ENCODE results near the gene DHTKD1. TPM values are rescaled to one million over a fixed set of nuclear protein-coding genes. Genes with fewer than 3 reads are reported as not detected.
A peak's percentile ranks its signal among the peaks of the same experiment; 100 is the strongest.

Gene DHTKD1
- total RNA-seq, 2 experiments from 2014 or later = 53.1 to 71.4 TPM

- H4K20me1 ChIP-seq (ENCODE audit: insufficient read depth, low read length) = no peaks in the 10 kb centered on the region
- H3K4me2 ChIP-seq (ENCODE audit: low read length) = no peak overlapping the region
- TF ChIP-seq CTCF (conservative IDR thresholded peaks at IDR 0.05; ENCODE audit: low read length) = no peak
- TF ChIP-seq EZH2phosphoT487 (IDR thresholded peaks at IDR 0.05; ENCODE audit: borderline replicate concordance, low read depth, low read length) = no peak
- H3K27ac ChIP-seq (ENCODE audit: low read depth, low read length, poor library complexity, severe bottlenecking) = no peak overlapping the region
- H3K9me3 ChIP-seq (ENCODE audit: low read length) = no peaks in the 10 kb centered on the region
- no peak for DNase-seq (ENCODE audit: low spot score)
- ChIA-PET POLR2A (no interaction called here), CTCF (ENCODE audit: unreplicated experiment) (interaction anchor here (0.6 kb wide), 1 partner anchor 1091 kb away, joined by 3 read pairs; no protein-coding TSS in a partner anchor)
- H3K9me2 ChIP-seq (ENCODE audit: insufficient read depth, low read length) = no peaks in the 10 kb centered on the region
- H3K79me2 ChIP-seq (ENCODE audit: insufficient read depth, low read depth, low read length) = no peaks in the 10 kb centered on the region
- H2AFZ ChIP-seq (ENCODE audit: low read length) = no peak overlapping the region
- BruUV-seq (replicated peaks) = no TSS peak
- no peak overlapping the region for H3K4me3 ChIP-seq (ENCODE audit: low read depth, low read length, poor library complexity, severe bottlenecking)
- intact Hi-C loops (cut with micrococcal nuclease; ENCODE audit: unreplicated experiment) = no loop called here
- peaks cover 82% of the 10 kb centered on the region for H3K36me3 ChIP-seq (ENCODE audit: insufficient read depth, low read length)
- H3K4me1 ChIP-seq (ENCODE audit: insufficient read depth, low read length, poor library complexity, severe bottlenecking) = no peaks in the 10 kb centered on the region
Observed at GRCh38 chr10:12113627-12114026, 44.9 kb downstream of the DHTKD1 start.

- ChIA-PET POLR2A (no interaction called here), CTCF (ENCODE audit: unreplicated experiment) (no interaction called here)
- Histone ChIP-seq H3K9me3 (ENCODE audit: low read length) (no peaks in the 10 kb centered on the region), H4K20me1 (ENCODE audit: insufficient read depth, low read length) (no peaks in the 10 kb centered on the region), H3K9me2 (ENCODE audit: insufficient read depth, low read length) (no peaks in the 10 kb centered on the region), H2AFZ (ENCODE audit: low read length) (no peak overlapping the region), H3K4me1 (ENCODE audit: insufficient read depth, low read length, poor library complexity, severe bottlenecking) (no peaks in the 10 kb centered on the region), H3K79me2 (ENCODE audit: insufficient read depth, low read depth, low read length) (no peaks in the 10 kb centered on the region), H3K4me3 (ENCODE audit: low read depth, low read length, poor library complexity, severe bottlenecking) (no peak overlapping the region), H3K27ac (ENCODE audit: low read depth, low read length, poor library complexity, severe bottlenecking) (no peak overlapping the region), H3K36me3 (ENCODE audit: insufficient read depth, low read length) (peaks cover 61% of the 10 kb centered on the region), H3K4me2 (ENCODE audit: low read length) (no peak overlapping the region)
- no peak for DNase-seq (ENCODE audit: low spot score)
- TF ChIP-seq CTCF (conservative IDR thresholded peaks at IDR 0.05; ENCODE audit: low read length) (no peak), EZH2phosphoT487 (IDR thresholded peaks at IDR 0.05; ENCODE audit: borderline replicate concordance, low read depth, low read length) (no peak)
- no TSS peak for BruUV-seq (replicated peaks)
- intact Hi-C loops (cut with micrococcal nuclease; ENCODE audit: unreplicated experiment) = no loop called here
Observed at GRCh38 chr10:12121673-12122072, 52.9 kb downstream of the DHTKD1 start.

- CTCF ChIA-PET (ENCODE audit: unreplicated experiment) = interaction anchor here (0.6 kb wide), 1 partner anchor 87 kb away, joined by 5 read pairs; the partner anchor contains the start of gene UPF2
- Histone ChIP-seq H2AFZ (ENCODE audit: low read length) (peak within 1 kb of the TSS; percentile 90), H3K27ac (ENCODE audit: low read depth, low read length, poor library complexity, severe bottlenecking) (peak within 1 kb of the TSS; percentile 36), H3K9me2 (ENCODE audit: insufficient read depth, low read length) (no peaks in the 10 kb centered on the region), H3K36me3 (ENCODE audit: insufficient read depth, low read length) (peaks cover 9% of the 10 kb centered on the region; the same call in 1 of the 2 replicates), H3K4me2 (ENCODE audit: low read length) (peak within 1 kb of the TSS; percentile 97), H3K79me2 (ENCODE audit: insufficient read depth, low read depth, low read length) (no peaks in the 10 kb centered on the region; the same call in 1 of the 2 replicates), H4K20me1 (ENCODE audit: insufficient read depth, low read length) (no peaks in the 10 kb centered on the region), H3K9me3 (ENCODE audit: low read length) (no peaks in the 10 kb centered on the region), H3K4me1 (ENCODE audit: insufficient read depth, low read length, poor library complexity, severe bottlenecking) (peaks cover 6% of the 10 kb centered on the region), H3K4me3 (ENCODE audit: low read depth, low read length, poor library complexity, severe bottlenecking) (peak within 1 kb of the TSS; percentile 91)
- POLR2A ChIA-PET = interaction anchor here (0.6 kb wide), 1 partner anchor 443 kb away, joined by 3 read pairs; no protein-coding TSS in a partner anchor
- TF ChIP-seq EZH2phosphoT487 (IDR thresholded peaks at IDR 0.05; ENCODE audit: borderline replicate concordance, low read depth, low read length) (no peak), CTCF (conservative IDR thresholded peaks at IDR 0.05; ENCODE audit: low read length) (no peak)
- peak; percentile 96 for DNase-seq (ENCODE audit: low spot score)
- BruUV-seq (replicated peaks) = no TSS peak
- intact Hi-C loops (cut with micrococcal nuclease; ENCODE audit: unreplicated experiment) = loop anchor here (1.0 to 2.0 kb wide), 2 partner anchors 66 to 143 kb away; partner anchors contain the start of gene NUDT5
Observed at GRCh38 chr10:12129222-12130111, 60.7 kb downstream of the DHTKD1 start, which contains the start of gene SEC61A2. Gene SEC61A2, plus strand, starts transcription at chr10:12129677. Its CDS starts 111 bp downstream, at chr10:12129788.

Measured in OCI-LY7 (cell line).